ENCODE measurements around the gene GJC3.

- TF ChIP-seq POU6F1 (CRISPR knock-in tag; IDR thresholded peaks at IDR 0.05; ENCODE audit: borderline replicate concordance, low read depth) (no peak), OSR1 (CRISPR knock-in tag; IDR thresholded peaks at IDR 0.05) (no peak), PATZ1 (CRISPR knock-in tag; IDR thresholded peaks at IDR 0.05; ENCODE audit: borderline replicate concordance) (no peak), TCF4 (CRISPR knock-in tag; IDR thresholded peaks at IDR 0.05; ENCODE audit: borderline replicate concordance) (no peak), ZNF565 (CRISPR knock-in tag; conservative IDR thresholded peaks at IDR 0.05; ENCODE audit: low read depth) (no peak), BACH2 (CRISPR knock-in tag; IDR thresholded peaks at IDR 0.05; ENCODE audit: borderline replicate concordance) (no peak), ZFP30 (CRISPR knock-in tag; IDR thresholded peaks at IDR 0.05) (no peak)
These were observed 52.5 kb downstream of the GJC3 start, which contains the start of gene OR2AE1 for GRCh38 chr7:99876933-99877332.

Measured in SK-N-SH treated with all-trans-retinoic acid at 6 μM for 48 hours (cell line).